Stimulated activated CD8-positive, alpha-beta memory T cell treated with anti-CD3 and anti-CD28 coated beads, Interleukin-4, amount 100 ng/mL, for 1 hour (primary cell): ENCODE results near the gene FAM98C.
"Not testable (repeated sequence)": the region's sequence is repeated elsewhere in the genome, so short reads cannot be mapped to it uniquely, and the experiment has no call there.

Experiments
- DNase-seq, 2 donors: peaks; one replicate each; pipeline ENCODE4 v3.0.0-alpha.2; 2020; ENCODE audit warnings: low read depth in 2 of 2, low spot score in 1 of 2

Gene FAM98C

GRCh38 chr19:38425222-38425809 lies 22.4 kb downstream of the FAM98C start:
- DNase-seq = no peak

GRCh38 chr19:38425810-38426466 lies 23.0 kb downstream of the FAM98C start, which contains the start of gene RASGRP4:
Gene RASGRP4, minus strand, starts transcription at chr19:38426219. Its CDS starts 128 bp downstream, at chr19:38426091.
- no peak for DNase-seq

GRCh38 chr19:38427035-38427677 lies 24.3 kb downstream of the FAM98C start:
- DNase-seq = not testable (repeated sequence)

GRCh38 chr19:38429055-38429810 lies 26.3 kb downstream of the FAM98C start:
- DNase-seq = no peak

- no peak for DNase-seq
Measured at GRCh38 chr19:38429811-38430156, 26.9 kb downstream of the FAM98C start.

GRCh38 chr19:38430931-38431330 lies 28.0 kb downstream of the FAM98C start:
- no peak for DNase-seq

- DNase-seq = no peak
Measured at GRCh38 chr19:38433268-38433733, 30.4 kb downstream of the FAM98C start, which contains the start of gene RYR1. Gene RYR1, plus strand, starts transcription at chr19:38433691. Its CDS starts 139 bp downstream, at chr19:38433830.

- DNase-seq = no peak
Measured at GRCh38 chr19:38434549-38435051, 31.7 kb downstream of the FAM98C start.

GRCh38 chr19:38437295-38437694 lies 34.4 kb downstream of the FAM98C start:
- DNase-seq = no peak

- DNase-seq = no peak
Measured at GRCh38 chr19:38437917-38438316, 35.0 kb downstream of the FAM98C start.

GRCh38 chr19:38440592-38440991 lies 37.7 kb downstream of the FAM98C start:
- DNase-seq = no peak

- DNase-seq = no peak
Measured at GRCh38 chr19:38441657-38442348, 38.9 kb downstream of the FAM98C start.

- no peak for DNase-seq
Measured at GRCh38 chr19:38442736-38443135, 39.8 kb downstream of the FAM98C start.

- no peak for DNase-seq
Measured at GRCh38 chr19:38443458-38443999, 40.6 kb downstream of the FAM98C start.

- DNase-seq = no peak
Measured at GRCh38 chr19:38444026-38444425, 41.1 kb downstream of the FAM98C start.

GRCh38 chr19:38445362-38445761 lies 42.5 kb downstream of the FAM98C start:
- no peak for DNase-seq

- DNase-seq = no peak
Measured at GRCh38 chr19:38448225-38448624, 45.3 kb downstream of the FAM98C start.

- DNase-seq = no peak
Measured at GRCh38 chr19:38449518-38449917, 46.6 kb downstream of the FAM98C start.

- no peak for DNase-seq
Measured at GRCh38 chr19:38451036-38451435, 48.1 kb downstream of the FAM98C start.

GRCh38 chr19:38451629-38452028 lies 48.7 kb downstream of the FAM98C start:
- DNase-seq = no peak
